Mesenchymal stem cell (in vitro differentiated cells and primary cell): ENCODE measurements around the gene MAOB.
A peak's percentile ranks its signal among the peaks of the same experiment; 100 is the strongest.

Experiments used
- DNase-seq: peaks from one replicate; pipeline ENCODE4 v3.0.0-alpha.2; 2013
- H2AFZ ChIP-seq: one replicate; pipeline ENCODE4 v1.6.1; 2013; ENCODE audit warnings: low read depth, mild to moderate bottlenecking, control low read depth, inconsistent platforms, low read length, moderate library complexity
- H2AK5ac ChIP-seq: 2 replicates; pipeline ENCODE4 v1.6.1; 2013; ENCODE audit warnings: low read length, moderate library complexity, mild to moderate bottlenecking, inconsistent platforms; ENCODE audit not compliant: severe bottlenecking
- H2BK120ac ChIP-seq: one replicate; pipeline ENCODE4 v1.6.1; 2013; ENCODE audit warnings: low read depth, mild to moderate bottlenecking, inconsistent platforms, low read length, moderate library complexity
- H2BK12ac ChIP-seq, 2 experiments: one replicate each; pipeline ENCODE4 v1.6.1; 2013; ENCODE audit warnings: inconsistent platforms in 2 of 2, low read length in 2 of 2, mild to moderate bottlenecking in 2 of 2, moderate library complexity in 2 of 2, control low read depth in 1 of 2
- H2BK15ac ChIP-seq: one replicate; pipeline ENCODE4 v1.6.1; 2013; ENCODE audit warnings: mild to moderate bottlenecking, low read depth, inconsistent platforms; ENCODE audit not compliant: poor library complexity, severe bottlenecking
- H2BK5ac ChIP-seq: 2 replicates; pipeline ENCODE4 v1.6.1; 2013; ENCODE audit warnings: low read depth, mild to moderate bottlenecking, low read length, control low read depth, inconsistent platforms; ENCODE audit not compliant: poor library complexity, severe bottlenecking
- H3K14ac ChIP-seq, 2 experiments: one replicate each; pipeline ENCODE4 v1.6.1; 2013; ENCODE audit warnings: inconsistent platforms in 2 of 2, low read length in 2 of 2, control low read depth in 1 of 2, mild to moderate bottlenecking in 1 of 2, moderate library complexity in 1 of 2
- H3K18ac ChIP-seq, 2 experiments: one replicate each; pipeline ENCODE4 v1.6.1; 2013; ENCODE audit warnings: inconsistent platforms in 2 of 2, low read length in 2 of 2, control low read depth in 1 of 2, low read depth in 1 of 2, mild to moderate bottlenecking in 1 of 2
- H3K23ac ChIP-seq, 2 experiments: one replicate each; pipeline ENCODE4 v1.6.1; 2013; ENCODE audit warnings: inconsistent platforms in 2 of 2, low read length in 2 of 2, mild to moderate bottlenecking in 2 of 2, moderate library complexity in 2 of 2, control low read depth in 1 of 2
- H3K27ac ChIP-seq: 2 replicates; pipeline ENCODE4 v1.5.1; 2013; ENCODE audit warnings: mild to moderate bottlenecking, moderate library complexity, low read length, control low read depth, inconsistent platforms; ENCODE audit not compliant: poor library complexity, severe bottlenecking
- H3K27me3 ChIP-seq, 2 experiments: 2 replicates each; pipeline versions ENCODE4 v1.6.1 to v1.7.0; 2013; ENCODE audit warnings: low read length in 2 of 2, mild to moderate bottlenecking in 2 of 2, moderate library complexity in 2 of 2, control low read depth in 1 of 2, inconsistent platforms in 1 of 2; ENCODE audit not compliant: control insufficient read depth in 1 of 2, insufficient read depth in 1 of 2
- H3K36me3 ChIP-seq, 2 experiments: 2 replicates each; pipeline versions ENCODE4 v1.6.1 to v1.7.0; 2013; ENCODE audit warnings: low read length in 2 of 2, control low read depth in 1 of 2, inconsistent platforms in 1 of 2, low read depth in 1 of 2, mild to moderate bottlenecking in 1 of 2; ENCODE audit not compliant: insufficient read depth in 2 of 2, control insufficient read depth in 1 of 2
- H3K4ac ChIP-seq, 2 experiments: one replicate each; pipeline ENCODE4 v1.6.1; 2013; ENCODE audit warnings: inconsistent platforms in 2 of 2, low read length in 2 of 2, mild to moderate bottlenecking in 2 of 2, moderate library complexity in 2 of 2, control low read depth in 1 of 2, low read depth in 1 of 2
- H3K4me1 ChIP-seq: 2 replicates; pipeline ENCODE4 v1.6.1; 2013; ENCODE audit warnings: low read depth, low read length, control low read depth; ENCODE audit not compliant: control insufficient read depth, insufficient read depth
- H3K4me2 ChIP-seq: 2 replicates; pipeline ENCODE4 v1.6.1; 2013; ENCODE audit warnings: low read length, mild to moderate bottlenecking, inconsistent platforms; ENCODE audit not compliant: poor library complexity, severe bottlenecking
- H3K4me3 ChIP-seq, 2 experiments: 2 replicates each; pipeline versions ENCODE4 v1.5.1 to v1.7.0; 2013; ENCODE audit warnings: low read length in 2 of 2, mild to moderate bottlenecking in 2 of 2, control low read depth in 1 of 2, low read depth in 1 of 2; ENCODE audit not compliant: insufficient read depth in 1 of 2
- H3K79me1 ChIP-seq: replicated peaks from 2 replicates; pipeline ENCODE4 v1.6.1; 2013; ENCODE audit warnings: mild to moderate bottlenecking, control low read depth, low read length, inconsistent platforms; ENCODE audit not compliant: poor library complexity, severe bottlenecking
- H3K9ac ChIP-seq: 2 replicates; pipeline ENCODE4 v1.7.0; 2013; ENCODE audit warnings: mild to moderate bottlenecking, low read length, moderate library complexity
- H3K9me3 ChIP-seq: 2 replicates; pipeline ENCODE4 v1.7.0; 2013; ENCODE audit warnings: mild to moderate bottlenecking, low read length; ENCODE audit not compliant: control insufficient read depth
- H4K8ac ChIP-seq: one replicate; pipeline ENCODE4 v1.6.1; 2013; ENCODE audit warnings: inconsistent platforms, mild to moderate bottlenecking, low read length, moderate library complexity
- H4K91ac ChIP-seq: one replicate; pipeline ENCODE4 v1.6.1; 2013; ENCODE audit warnings: mild to moderate bottlenecking, low read length, inconsistent platforms
- WGBS: methylation state at CpG from one replicate; pipeline ENCODE4 v1.1.7; 2013; ENCODE audit warnings: mixed read lengths; 5-methylcytosine and 5-hydroxymethylcytosine counted together

The MAOB gene

GRCh38 chrX:43892336-43892870, 10.2 kb upstream of the MAOB start:
- H4K8ac ChIP-seq = no peak overlapping the region
- no peak overlapping the region for H3K23ac ChIP-seq
- DNase-seq = no peak
- H3K4me1 ChIP-seq = no peaks in the 10 kb centered on the region
- H3K36me3 ChIP-seq = no peaks in the 10 kb centered on the region
- no peak overlapping the region for H3K4me2 ChIP-seq
- H3K27ac ChIP-seq = no peak overlapping the region
- H4K91ac ChIP-seq = no peak overlapping the region
- H3K79me1 ChIP-seq = no peaks in the 10 kb centered on the region
- no peak overlapping the region for H3K9ac ChIP-seq
- H2BK120ac ChIP-seq = no peak overlapping the region
- no peak overlapping the region for H3K4ac ChIP-seq
- no peak overlapping the region for H3K18ac ChIP-seq
- no peak overlapping the region for H2AK5ac ChIP-seq
- no peak overlapping the region for H3K14ac ChIP-seq
- peaks cover 23% of the 10 kb centered on the region for H3K9me3 ChIP-seq
- no peak overlapping the region for H2BK5ac ChIP-seq
- no peak overlapping the region for H2BK12ac ChIP-seq
- no peak overlapping the region for H2BK15ac ChIP-seq
- no peak overlapping the region for H3K4me3 ChIP-seq
- H2AFZ ChIP-seq = no peak overlapping the region
- peaks cover 0 to 12% of the 10 kb centered on the region in 2 experiments for H3K27me3 ChIP-seq
- no CpG with 5 or more reads among the region's 1 CpG for WGBS

DNA sequence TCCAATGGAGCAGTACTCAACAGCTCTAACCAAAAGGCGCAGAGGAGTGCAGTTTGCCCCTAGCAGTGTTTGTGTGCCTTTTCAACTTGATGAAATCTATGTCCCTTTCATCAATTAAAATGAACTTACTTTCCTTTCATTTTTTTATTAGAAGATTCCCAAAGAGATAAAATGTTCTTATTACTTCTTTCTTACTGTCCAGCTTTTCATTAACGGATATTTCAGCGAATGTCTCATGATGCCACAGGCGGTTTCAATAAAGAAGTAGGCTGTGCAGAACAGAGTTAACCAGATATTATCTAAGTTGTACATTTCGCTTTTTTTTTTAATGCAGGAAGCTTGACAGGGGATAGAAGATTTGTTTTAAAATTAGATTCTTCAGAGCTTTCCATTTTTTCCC, 3.4 kb upstream of the MAOB start:
- Histone ChIP-seq H3K18ac (no peak overlapping the region), H2BK120ac (no peak overlapping the region), H3K27ac (no peak overlapping the region), H3K36me3 (no peaks in the 10 kb centered on the region), H3K9ac (no peak overlapping the region), H2BK15ac (no peak overlapping the region), H3K4me3 (no peak overlapping the region), H2BK5ac (no peak overlapping the region), H2BK12ac (no peak overlapping the region), H2AK5ac (no peak overlapping the region), H3K23ac (no peak overlapping the region), H4K8ac (no peak overlapping the region), H3K4me2 (no peak overlapping the region), H3K27me3 (peaks cover 0 to 21% of the 10 kb centered on the region in 2 experiments), H3K4ac (no peak overlapping the region), H3K4me1 (peaks cover 8% of the 10 kb centered on the region), H3K79me1 (no peaks in the 10 kb centered on the region), H2AFZ (no peak overlapping the region), H3K14ac (no peak overlapping the region), H3K9me3 (peaks cover 23% of the 10 kb centered on the region), H4K91ac (no peak overlapping the region)
- no peak for DNase-seq
- 100% methylated on average over 1 of the region's 5 CpGs for WGBS

- Histone ChIP-seq H3K9ac (no peak overlapping the region), H2AFZ (no peak overlapping the region), H2BK5ac (no peak overlapping the region), H3K23ac (no peak overlapping the region), H3K4me3 (peak overlapping the region in 1 of 2 experiments; percentile 23), H3K4me2 (peak overlapping the region; percentile 65), H3K79me1 (no peaks in the 10 kb centered on the region), H3K14ac (no peak overlapping the region), H2BK12ac (no peak overlapping the region), H3K36me3 (no peaks in the 10 kb centered on the region), H2BK15ac (no peak overlapping the region), H3K18ac (no peak overlapping the region), H2AK5ac (no peak overlapping the region), H3K27me3 (peaks cover 0 to 25% of the 10 kb centered on the region in 2 experiments), H3K4me1 (peaks cover 12% of the 10 kb centered on the region), H3K4ac (no peak overlapping the region), H3K9me3 (no peaks in the 10 kb centered on the region), H4K8ac (no peak overlapping the region), H4K91ac (no peak overlapping the region), H2BK120ac (no peak overlapping the region), H3K27ac (no peak overlapping the region)
- 41% methylated on average over 25 of the region's 34 CpGs for WGBS
- no peak for DNase-seq
These were observed 598 bp downstream of the MAOB start for GRCh38 chrX:43881410-43882293.

DNA sequence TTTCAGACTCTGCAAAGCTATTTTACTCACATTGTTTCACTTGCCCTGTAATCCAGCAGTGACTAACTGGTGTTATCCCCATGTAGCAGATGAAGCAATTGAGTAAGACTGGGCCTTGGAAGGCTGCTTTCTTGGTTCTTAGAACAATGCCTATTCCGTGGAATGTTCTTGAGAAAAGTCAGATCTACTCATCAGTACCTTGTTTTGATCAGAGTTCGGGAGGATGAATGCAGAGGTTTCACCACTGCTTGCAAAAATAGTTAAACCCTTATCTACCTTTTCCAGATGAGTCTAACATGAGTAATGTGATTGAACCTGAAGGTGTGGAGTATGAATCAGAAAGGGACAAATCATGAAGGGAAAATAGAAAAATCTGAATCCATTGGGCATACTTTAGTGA, 1.8 kb downstream of the MAOB start:
- H2BK5ac ChIP-seq = no peak overlapping the region
- 100% methylated on average over 1 of the region's 2 CpGs for WGBS
- H3K4me3 ChIP-seq = no peak overlapping the region

More for the DNA sequence above, 1.8 kb downstream of the MAOB start:
- Histone ChIP-seq H4K91ac (no peak overlapping the region), H3K27me3 (peaks cover 0 to 26% of the 10 kb centered on the region in 2 experiments), H3K9ac (no peak overlapping the region), H3K14ac (no peak overlapping the region), H4K8ac (no peak overlapping the region), H3K4me2 (no peak overlapping the region), H3K4ac (no peak overlapping the region), H3K18ac (no peak overlapping the region), H3K4me1 (peaks cover 13% of the 10 kb centered on the region), H2BK12ac (no peak overlapping the region), H3K23ac (no peak overlapping the region), H3K79me1 (no peaks in the 10 kb centered on the region), H3K36me3 (no peaks in the 10 kb centered on the region), H2BK15ac (no peak overlapping the region), H2AK5ac (no peak overlapping the region), H2AFZ (no peak overlapping the region), H2BK120ac (no peak overlapping the region), H3K9me3 (no peaks in the 10 kb centered on the region), H3K27ac (no peak overlapping the region)
- no peak for DNase-seq
